T47D (cell line): ENCODE results near the gene OTOGL.

ENCODE experiments used
- DNase-seq, 2 experiments: peaks; one replicate each; pipeline versions ENCODE4 v3.0.0 to v3.0.0-alpha.2; 2011 to 2012; ENCODE audit warnings: low read depth in 1 of 2, low spot score in 1 of 2
- JUND ChIP-seq: IDR thresholded peaks from 2 replicates; pipeline ENCODE4 v1.6.1; 2012; ENCODE audit warnings: low read depth
- in situ Hi-C: cut with HindIII; loops from 2 replicates; pipeline ENCODE4 v1.10.0; 2016; ENCODE audit warnings: low sequenced_read_pairs, low pct_unique_long_range_greater_than_20kb

Gene OTOGL

GRCh38 chr12:80086025-80086424 is 13.3 kb upstream of the OTOGL start:
- TF ChIP-seq JUND, result no peak
- in situ Hi-C loops, result no loop called here
- DNase-seq, result no peak

DNA sequence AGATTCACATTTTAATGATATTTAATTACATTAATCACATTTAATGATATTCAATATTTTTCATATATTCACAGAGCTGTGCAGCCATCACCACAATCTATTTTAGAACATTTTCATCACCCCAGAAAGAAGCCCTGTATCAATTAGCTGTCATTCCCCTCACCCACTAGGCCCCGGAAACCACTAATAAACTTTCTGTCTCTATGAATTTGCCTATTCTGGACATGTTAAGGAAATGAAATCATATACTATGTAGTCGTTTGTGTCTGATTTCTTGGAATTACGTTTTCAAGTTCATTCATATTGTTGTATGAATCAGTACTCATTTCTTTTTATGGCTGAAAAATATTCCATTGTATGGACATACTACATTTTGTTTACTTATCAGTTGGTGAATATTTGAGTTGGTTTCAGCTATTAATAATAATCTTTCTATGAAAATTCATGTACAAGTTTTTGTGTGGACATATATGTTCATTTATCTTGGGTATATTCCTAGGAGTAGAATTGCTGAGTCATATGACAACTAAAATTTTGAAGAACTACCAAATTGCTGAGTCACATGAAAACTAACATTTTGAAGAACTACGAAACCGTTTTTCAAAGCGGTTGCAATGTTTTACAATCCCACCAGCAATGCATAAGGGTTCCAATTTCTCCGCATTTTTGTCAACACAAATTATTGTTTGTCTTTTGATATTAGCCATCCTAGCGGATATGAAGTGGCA is 11.7 kb upstream of the OTOGL start:
- TF ChIP-seq JUND, result no peak
- DNase-seq, result no peak
- in situ Hi-C loops, result no loop called here

DNA sequence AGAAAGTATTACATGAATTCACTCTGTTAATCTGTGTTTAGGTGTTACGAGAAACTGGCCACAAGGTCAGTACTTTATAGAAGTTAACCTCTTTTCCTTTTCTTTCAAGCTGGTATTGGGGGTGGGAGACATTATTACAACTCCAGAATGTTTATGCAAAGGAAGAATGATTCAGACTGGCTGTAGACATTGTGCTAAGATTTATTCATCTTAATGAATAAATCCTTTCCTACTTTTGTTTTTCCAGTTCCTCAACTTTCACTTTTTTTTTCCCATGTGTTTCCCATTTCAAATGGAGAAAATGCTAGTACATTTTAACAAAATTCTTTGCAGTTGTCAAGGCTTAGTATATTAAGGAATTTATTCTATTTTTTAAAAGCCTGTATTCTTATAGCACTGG is 1.3 kb downstream of the OTOGL start:
- TF ChIP-seq JUND, result no peak
- DNase-seq, result no peak
- in situ Hi-C loops, result no loop called here

DNA sequence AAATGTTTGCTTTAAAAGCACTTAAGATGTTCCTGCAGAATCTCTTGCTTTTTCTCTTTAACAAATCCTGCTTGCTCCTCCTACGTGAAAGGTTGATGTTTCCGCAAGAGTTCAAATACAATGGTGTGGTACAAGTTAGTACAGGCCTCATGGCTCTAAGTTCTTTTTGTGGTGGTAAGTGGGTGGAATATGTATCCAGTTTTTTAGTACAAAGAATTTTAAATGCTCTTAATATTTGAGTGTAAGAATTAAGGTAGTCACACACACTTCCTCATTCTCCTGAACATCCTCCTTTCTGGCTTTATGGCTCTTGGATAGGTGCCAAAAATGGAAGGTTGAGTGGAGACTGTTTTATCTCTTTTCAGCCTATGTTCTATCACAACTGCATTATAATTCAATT is 1.8 kb downstream of the OTOGL start:
- DNase-seq, result peak in 1 of 2 experiments; percentile 37
- TF ChIP-seq JUND, result no peak
- in situ Hi-C loops, result no loop called here

DNA sequence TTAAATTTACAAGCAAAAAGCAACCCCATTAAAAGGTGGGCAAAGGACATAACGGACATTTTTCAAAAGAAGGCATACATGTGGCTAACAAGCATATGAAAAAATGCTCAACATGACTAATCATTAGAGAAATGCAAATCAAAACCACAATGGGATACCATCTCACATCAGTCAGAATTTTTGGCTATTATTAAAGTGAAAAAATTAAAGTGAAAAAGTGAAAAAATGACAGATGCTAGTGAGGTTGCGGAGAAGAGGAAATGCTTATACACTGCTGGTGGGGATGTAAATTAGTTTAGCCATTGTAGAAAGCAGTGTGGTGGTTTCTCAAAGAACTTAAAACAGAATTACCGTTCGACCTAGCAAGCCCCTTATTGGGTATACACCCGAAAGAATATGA is 7.9 kb downstream of the OTOGL start:
- in situ Hi-C loops, result no loop called here
- DNase-seq, result no peak
- TF ChIP-seq JUND, result no peak

GRCh38 chr12:80116735-80117134 is 17.4 kb downstream of the OTOGL start:
- no peak for DNase-seq
- TF ChIP-seq JUND, result no peak
- in situ Hi-C loops, result no loop called here

- in situ Hi-C loops, result no loop called here
- no peak for TF ChIP-seq JUND
Measured at GRCh38 chr12:80118565-80119324, 19.4 kb downstream of the OTOGL start.

DNA sequence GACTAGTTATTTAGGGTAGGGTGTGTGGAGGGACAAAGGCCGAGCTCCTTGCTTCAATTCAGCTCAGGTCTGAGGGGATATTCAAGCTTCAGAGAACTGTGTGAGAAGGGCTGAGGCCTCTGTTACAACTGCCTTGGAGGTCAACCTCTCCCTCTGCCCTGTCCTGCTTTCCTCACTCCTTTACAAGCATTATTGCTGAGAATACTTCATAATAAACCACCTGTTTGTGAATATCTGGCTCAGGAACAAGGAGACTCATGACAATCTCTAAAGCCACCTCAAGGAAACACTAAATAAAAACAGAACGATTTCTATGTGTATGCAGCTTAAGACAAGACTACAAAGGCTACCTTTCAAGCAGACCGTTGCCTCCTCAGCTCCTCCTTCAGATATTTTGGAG is 21.7 kb downstream of the OTOGL start:
- TF ChIP-seq JUND, result no peak
- no peak for DNase-seq
- in situ Hi-C loops, result no loop called here

More at GRCh38 chr12:80118565-80119324, 19.4 kb downstream of the OTOGL start:
- no peak for DNase-seq

DNA sequence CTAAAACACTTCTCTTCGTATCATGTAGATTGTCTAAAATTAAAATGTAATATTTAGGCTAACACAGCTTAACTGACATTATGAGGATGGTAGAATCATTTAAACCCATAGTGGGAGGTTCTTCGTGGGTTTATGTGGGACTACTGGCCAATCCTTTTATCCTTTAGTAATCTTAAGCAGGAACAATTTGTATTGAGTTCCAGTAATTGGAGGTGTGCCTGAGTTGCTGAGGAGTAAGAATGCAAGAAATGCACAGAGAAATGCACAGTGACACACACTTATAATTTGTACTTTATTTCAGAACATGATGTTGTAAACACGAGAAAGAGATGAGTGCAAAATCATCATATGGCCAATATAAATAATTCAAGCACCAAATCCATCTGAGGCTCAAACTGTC is 22.3 kb downstream of the OTOGL start:
- in situ Hi-C loops, result no loop called here
- TF ChIP-seq JUND, result no peak
- no peak for DNase-seq

DNA sequence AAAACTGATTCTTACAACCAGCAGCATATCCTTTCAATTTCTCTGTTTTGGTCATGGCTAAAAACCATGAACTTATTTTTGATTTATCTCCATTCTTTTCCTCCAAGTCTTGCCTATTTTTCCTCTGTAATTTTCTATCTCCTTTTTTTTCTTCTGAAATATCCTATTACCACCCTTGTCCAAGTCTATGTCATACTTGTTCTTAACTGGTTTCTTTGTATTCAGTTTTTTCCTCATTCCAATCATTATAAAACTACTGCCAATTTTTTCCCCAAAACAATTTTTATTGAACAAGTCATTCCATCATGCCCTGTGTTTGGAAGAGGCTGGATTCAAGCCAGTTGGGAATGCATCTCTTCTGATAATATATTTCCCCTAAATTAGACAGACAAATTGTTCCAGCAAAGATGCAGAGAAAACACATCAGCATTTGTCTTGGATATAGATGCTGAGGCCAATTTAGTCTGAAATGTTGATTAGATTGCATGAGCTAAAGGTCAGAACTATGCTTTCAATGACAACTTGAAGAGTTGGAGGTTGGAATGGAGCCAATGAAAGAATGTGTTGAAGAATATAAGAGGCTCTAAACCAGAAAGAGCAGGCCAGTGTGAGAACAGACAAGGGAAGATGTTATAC is 30.7 kb downstream of the OTOGL start:
- no peak for TF ChIP-seq JUND
- DNase-seq, result no peak
- in situ Hi-C loops, result no loop called here

GRCh38 chr12:80135624-80136023 is 36.3 kb downstream of the OTOGL start:
- in situ Hi-C loops, result no loop called here
- no peak for TF ChIP-seq JUND
- no peak for DNase-seq

- TF ChIP-seq JUND, result no peak
- no peak for DNase-seq
- in situ Hi-C loops, result no loop called here
Measured at GRCh38 chr12:80140005-80140404, 40.7 kb downstream of the OTOGL start.

GRCh38 chr12:80142640-80143039 is 43.3 kb downstream of the OTOGL start:
- no peak for TF ChIP-seq JUND
- in situ Hi-C loops, result no loop called here
- DNase-seq, result no peak
